ENCODE measurements around the gene TNK2.

DNA sequence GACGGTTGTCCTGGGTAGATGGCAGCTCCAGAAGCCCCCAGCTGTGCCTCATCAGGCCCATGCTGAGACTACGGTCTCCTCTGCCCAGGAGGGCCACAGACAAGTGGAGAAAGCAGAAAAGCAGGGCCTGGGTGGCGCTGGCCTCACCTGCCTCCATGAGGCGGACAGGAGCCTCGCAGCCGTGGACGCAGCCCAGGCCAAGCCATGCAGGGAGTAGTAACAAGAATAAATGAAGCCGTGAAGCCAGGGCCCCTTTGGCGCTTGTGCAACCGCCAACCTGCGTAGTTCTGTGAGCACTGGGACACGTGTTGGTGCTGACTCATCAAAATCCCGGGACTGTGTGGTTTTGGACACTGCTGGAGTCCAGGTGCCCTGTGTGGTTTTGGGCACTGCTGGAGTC, 84.4 kb downstream of the TNK2 start:
- TF ChIP-seq, protein P1, sequence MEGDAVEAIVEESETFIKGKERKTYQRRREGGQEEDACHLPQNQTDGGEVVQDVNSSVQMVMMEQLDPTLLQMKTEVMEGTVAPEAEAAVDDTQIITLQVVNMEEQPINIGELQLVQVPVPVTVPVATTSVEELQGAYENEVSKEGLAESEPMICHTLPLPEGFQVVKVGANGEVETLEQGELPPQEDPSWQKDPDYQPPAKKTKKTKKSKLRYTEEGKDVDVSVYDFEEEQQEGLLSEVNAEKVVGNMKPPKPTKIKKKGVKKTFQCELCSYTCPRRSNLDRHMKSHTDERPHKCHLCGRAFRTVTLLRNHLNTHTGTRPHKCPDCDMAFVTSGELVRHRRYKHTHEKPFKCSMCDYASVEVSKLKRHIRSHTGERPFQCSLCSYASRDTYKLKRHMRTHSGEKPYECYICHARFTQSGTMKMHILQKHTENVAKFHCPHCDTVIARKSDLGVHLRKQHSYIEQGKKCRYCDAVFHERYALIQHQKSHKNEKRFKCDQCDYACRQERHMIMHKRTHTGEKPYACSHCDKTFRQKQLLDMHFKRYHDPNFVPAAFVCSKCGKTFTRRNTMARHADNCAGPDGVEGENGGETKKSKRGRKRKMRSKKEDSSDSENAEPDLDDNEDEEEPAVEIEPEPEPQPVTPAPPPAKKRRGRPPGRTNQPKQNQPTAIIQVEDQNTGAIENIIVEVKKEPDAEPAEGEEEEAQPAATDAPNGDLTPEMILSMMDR (IDR thresholded peaks at IDR 0.05), result peak in 1 of 6 experiments; percentile 22
- no peak for TF ChIP-seq POLR2A (IDR thresholded peaks at IDR 0.05)

Measured in thyroid gland (tissue), 4 donors.